Measurements from ENCODE around the gene DPM3. TPM values are rescaled to one million over a fixed set of nuclear protein-coding genes. Genes with fewer than 3 reads are reported as not detected.

Gene DPM3
- total RNA-seq, 6 donors from 2014 or later = 25.1 to 112 (median 67.5) TPM; not detected in 1

- Histone ChIP-seq H3K9me3 (no peaks in the 10 kb centered on the region), H3K27me3 (no peaks in the 10 kb centered on the region), H3K27ac (no peak overlapping the region), H3K36me3 (no peaks in the 10 kb centered on the region), H3K4me1 (peaks cover 0 to 36% (median 11%) of the 10 kb centered on the region in 4 donors), H3K4me3 (no peak overlapping the region)
- 78 to 79% methylated on average over 4 of the region's 4 CpGs for WGBS, 2 donors
- no peak for ATAC-seq (ENCODE audit: low FRiP score in 2 of 2)
- no peak for DNase-seq
- no peak for TF ChIP-seq POLR2AphosphoS5 (IDR thresholded peaks at IDR 0.05)
Observed at GRCh38 chr1:155117610-155118009, 22.7 kb downstream of the DPM3 start.

DNA sequence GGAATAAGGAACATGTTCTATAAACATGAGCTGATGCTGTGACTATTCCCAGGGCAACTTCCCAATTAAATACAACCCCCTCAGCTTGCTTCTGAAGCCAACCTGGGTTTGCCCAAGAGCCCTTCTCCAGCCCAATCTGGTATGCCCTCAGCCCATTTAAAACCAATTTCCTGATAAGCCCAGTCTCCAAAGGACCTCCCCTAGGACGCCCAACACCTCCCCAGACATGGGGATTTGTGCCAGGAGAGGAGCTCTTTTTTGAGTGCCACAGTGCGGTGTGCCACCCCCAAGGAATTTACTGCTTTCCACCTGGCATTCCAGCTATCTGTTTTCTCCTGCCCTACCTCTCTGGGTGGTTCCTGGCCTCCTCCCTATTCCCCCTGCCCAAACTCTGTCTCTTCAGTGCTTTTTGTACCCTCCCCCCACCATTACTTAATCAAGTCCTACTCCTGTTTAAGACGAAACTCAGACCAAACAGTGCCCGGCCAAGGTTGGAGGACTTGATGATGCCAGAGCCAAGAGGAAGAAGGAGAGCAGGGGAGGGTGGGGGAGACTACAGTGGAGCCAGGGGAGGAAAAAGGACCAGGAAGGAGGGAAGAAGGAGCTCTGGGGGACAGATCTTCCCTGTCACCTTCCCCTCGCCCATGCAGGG lies 24.1 kb downstream of the DPM3 start:
- no peak overlapping the region for H3K4me3 ChIP-seq
- no peaks in the 10 kb centered on the region for H3K36me3 ChIP-seq
- DNase-seq (peak in 1 of 2 donors; percentile 89), ATAC-seq (ENCODE audit: low FRiP score in 2 of 2) (peak; percentile 58 to 90)
- H3K9me3 ChIP-seq = no peaks in the 10 kb centered on the region
- TF ChIP-seq POLR2A (IDR thresholded peaks at IDR 0.05) (no peak), POLR2AphosphoS5 (IDR thresholded peaks at IDR 0.05) (no peak), EP300 (IDR thresholded peaks at IDR 0.05) (no peak)
- TF ChIP-seq, protein P1, sequence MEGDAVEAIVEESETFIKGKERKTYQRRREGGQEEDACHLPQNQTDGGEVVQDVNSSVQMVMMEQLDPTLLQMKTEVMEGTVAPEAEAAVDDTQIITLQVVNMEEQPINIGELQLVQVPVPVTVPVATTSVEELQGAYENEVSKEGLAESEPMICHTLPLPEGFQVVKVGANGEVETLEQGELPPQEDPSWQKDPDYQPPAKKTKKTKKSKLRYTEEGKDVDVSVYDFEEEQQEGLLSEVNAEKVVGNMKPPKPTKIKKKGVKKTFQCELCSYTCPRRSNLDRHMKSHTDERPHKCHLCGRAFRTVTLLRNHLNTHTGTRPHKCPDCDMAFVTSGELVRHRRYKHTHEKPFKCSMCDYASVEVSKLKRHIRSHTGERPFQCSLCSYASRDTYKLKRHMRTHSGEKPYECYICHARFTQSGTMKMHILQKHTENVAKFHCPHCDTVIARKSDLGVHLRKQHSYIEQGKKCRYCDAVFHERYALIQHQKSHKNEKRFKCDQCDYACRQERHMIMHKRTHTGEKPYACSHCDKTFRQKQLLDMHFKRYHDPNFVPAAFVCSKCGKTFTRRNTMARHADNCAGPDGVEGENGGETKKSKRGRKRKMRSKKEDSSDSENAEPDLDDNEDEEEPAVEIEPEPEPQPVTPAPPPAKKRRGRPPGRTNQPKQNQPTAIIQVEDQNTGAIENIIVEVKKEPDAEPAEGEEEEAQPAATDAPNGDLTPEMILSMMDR (IDR thresholded peaks at IDR 0.05) = no peak
- H3K4me1 ChIP-seq = peaks cover 0 to 30% (median 10%) of the 10 kb centered on the region in 4 donors
- WGBS, 2 donors = 38 to 52% methylated on average over 5 of the region's 5 CpGs
- no peaks in the 10 kb centered on the region for H3K27me3 ChIP-seq
- peak overlapping the region; percentile 27 to 82 (median 53) for H3K27ac ChIP-seq

GRCh38 chr1:155113450-155113980 lies 26.8 kb downstream of the DPM3 start:
- no peaks in the 10 kb centered on the region for H3K36me3 ChIP-seq
- H3K9me3 ChIP-seq = no peaks in the 10 kb centered on the region
- TF ChIP-seq POLR2A (IDR thresholded peaks at IDR 0.05) = no peak
- TF ChIP-seq, protein P1 (IDR thresholded peaks at IDR 0.05) = no peak
- TF ChIP-seq POLR2AphosphoS5 (IDR thresholded peaks at IDR 0.05) = no peak
- no peak for TF ChIP-seq EP300 (IDR thresholded peaks at IDR 0.05)
- no peaks in the 10 kb centered on the region for H3K27me3 ChIP-seq
- H3K4me1 ChIP-seq = peaks cover 0 to 18% (median 5%) of the 10 kb centered on the region in 4 donors
- WGBS, 2 donors = 72 to 74% methylated on average over 5 of the region's 5 CpGs
- no peak overlapping the region for H3K27ac ChIP-seq
- DNase-seq (no peak), ATAC-seq (ENCODE audit: low FRiP score in 2 of 2) (no peak)
- no peak overlapping the region for H3K4me3 ChIP-seq

- Histone ChIP-seq H3K9me3 (no peaks in the 10 kb centered on the region), H3K27me3 (no peaks in the 10 kb centered on the region), H3K36me3 (no peaks in the 10 kb centered on the region), H3K27ac (no peak overlapping the region), H3K4me1 (peaks cover 0 to 22% (median 3%) of the 10 kb centered on the region in 4 donors), H3K4me3 (no peak overlapping the region)
- 62 to 64% methylated on average over 8 of the region's 8 CpGs for WGBS, 2 donors
- DNase-seq (no peak), ATAC-seq (ENCODE audit: low FRiP score in 2 of 2) (no peak)
- TF ChIP-seq POLR2AphosphoS5 (IDR thresholded peaks at IDR 0.05) = no peak
- TF ChIP-seq POLR2A (IDR thresholded peaks at IDR 0.05) = no peak
- TF ChIP-seq, protein P1 (IDR thresholded peaks at IDR 0.05) = no peak
- no peak for TF ChIP-seq EP300 (IDR thresholded peaks at IDR 0.05)
Observed at GRCh38 chr1:155110826-155111225, 29.5 kb downstream of the DPM3 start.

DNA sequence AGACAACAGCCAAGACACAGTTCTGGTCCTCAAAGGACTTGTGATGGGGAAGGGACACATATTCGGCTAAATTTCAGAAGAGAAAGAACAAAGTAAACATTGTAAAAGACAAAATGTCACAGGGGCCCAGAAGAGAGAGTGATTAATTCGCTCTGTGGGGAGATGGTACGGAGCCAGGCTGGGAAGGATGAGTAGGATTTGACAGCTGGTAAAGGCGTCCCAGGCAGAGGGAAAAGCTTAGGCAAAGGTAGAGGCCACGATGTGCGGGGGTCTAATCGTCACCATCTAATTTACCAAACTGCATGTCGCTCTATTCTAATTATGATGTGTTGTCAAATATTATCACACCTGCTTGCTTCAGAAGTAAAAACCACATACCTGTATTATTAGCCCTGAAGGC lies 29.9 kb downstream of the DPM3 start:
- Histone ChIP-seq H3K27me3 (no peaks in the 10 kb centered on the region), H3K27ac (no peak overlapping the region), H3K4me1 (peaks cover 0 to 20% (median 4%) of the 10 kb centered on the region in 4 donors), H3K4me3 (no peak overlapping the region), H3K9me3 (no peaks in the 10 kb centered on the region), H3K36me3 (no peaks in the 10 kb centered on the region)
- DNase-seq = no peak
- WGBS, 2 donors = 92 to 93% methylated on average over 8 of the region's 8 CpGs
- no peak for ATAC-seq (ENCODE audit: low FRiP score in 2 of 2)
- TF ChIP-seq POLR2A (IDR thresholded peaks at IDR 0.05) (no peak), POLR2AphosphoS5 (IDR thresholded peaks at IDR 0.05) (no peak), EP300 (IDR thresholded peaks at IDR 0.05) (no peak)
- TF ChIP-seq, protein P1 (IDR thresholded peaks at IDR 0.05) = no peak
